ENCODE results near the gene AP2A2. TPM values are rescaled to one million over a fixed set of nuclear protein-coding genes. Genes with fewer than 3 reads are reported as not detected.
A peak's percentile ranks its signal among the peaks of the same experiment; 100 is the strongest.

AP2A2 gene
- total RNA-seq, 4 donors from 2014 or later: 45.4 to 107 (median 76.8) TPM

DNA sequence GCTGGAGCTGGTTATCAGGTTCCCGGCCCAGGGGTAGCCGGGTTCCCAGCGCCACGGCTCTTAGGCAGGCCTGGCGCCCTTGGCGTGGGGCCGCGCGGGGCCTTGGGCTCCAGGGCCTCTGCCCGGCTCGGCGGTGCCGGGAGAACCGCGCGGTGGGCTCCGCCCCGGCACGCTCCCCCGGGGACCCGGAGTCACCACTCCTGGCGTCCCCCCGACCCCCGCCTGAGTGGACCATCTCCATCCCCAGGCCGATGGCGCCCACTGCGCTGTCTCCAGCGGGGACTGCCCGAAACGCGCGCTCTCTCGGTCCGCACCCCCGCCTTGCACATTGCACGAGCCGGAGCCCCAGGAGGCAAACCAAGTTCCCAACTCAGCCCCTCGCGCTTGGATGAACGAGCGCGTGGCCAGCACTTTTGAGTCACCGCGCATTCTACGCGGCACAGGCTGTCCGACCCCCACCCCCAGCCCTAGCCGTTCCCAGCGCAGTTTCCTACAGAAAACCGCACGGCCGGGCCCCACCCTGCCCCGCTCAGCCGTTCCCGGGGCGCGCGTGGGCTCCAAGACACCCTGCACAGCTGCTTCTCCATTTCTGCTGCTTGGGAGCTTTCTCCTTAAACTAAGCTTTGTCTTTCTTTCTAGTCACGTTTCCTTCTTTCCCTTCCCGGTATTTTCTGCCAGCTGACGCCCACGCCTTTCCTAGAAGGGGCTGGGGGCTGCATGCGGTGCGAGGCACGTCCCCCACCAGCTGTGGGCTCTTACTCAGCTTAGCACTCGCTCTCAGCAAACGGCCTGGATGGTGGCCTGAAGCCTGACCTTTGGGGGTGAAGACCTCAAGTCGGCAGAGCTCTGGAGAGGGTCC is 14.4 kb upstream of the AP2A2 start:
- WGBS: 7% methylated on average over 30 of the region's 68 CpGs
- peak overlapping the region; percentile 94 for H3K27ac ChIP-seq
- DNase-seq (ENCODE audit: low spot score in 2 of 2): peak in 1 of 2 donors; percentile 83

DNA sequence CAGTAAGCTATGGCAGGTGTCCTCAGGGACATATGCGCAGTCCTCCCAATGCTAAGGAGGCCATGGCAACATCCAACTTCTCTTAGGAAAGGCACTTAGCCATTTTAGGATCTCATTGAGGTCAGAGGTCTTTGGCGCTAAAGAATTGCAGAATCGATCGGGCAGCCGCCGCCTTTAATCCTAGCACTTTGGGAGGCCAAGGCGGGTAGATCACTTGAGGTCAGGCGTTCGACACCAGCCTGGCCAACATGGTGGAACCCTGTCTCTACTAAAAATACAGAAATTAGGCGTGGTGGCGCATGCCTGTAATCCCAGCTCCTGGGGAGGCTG is 13.8 kb upstream of the AP2A2 start:
- TF ChIP-seq POLR2AphosphoS5 (IDR thresholded peaks at IDR 0.05) (no peak), POLR2A (IDR thresholded peaks at IDR 0.05) (no peak), EP300 (IDR thresholded peaks at IDR 0.05) (no peak)
- TF ChIP-seq, protein P1, sequence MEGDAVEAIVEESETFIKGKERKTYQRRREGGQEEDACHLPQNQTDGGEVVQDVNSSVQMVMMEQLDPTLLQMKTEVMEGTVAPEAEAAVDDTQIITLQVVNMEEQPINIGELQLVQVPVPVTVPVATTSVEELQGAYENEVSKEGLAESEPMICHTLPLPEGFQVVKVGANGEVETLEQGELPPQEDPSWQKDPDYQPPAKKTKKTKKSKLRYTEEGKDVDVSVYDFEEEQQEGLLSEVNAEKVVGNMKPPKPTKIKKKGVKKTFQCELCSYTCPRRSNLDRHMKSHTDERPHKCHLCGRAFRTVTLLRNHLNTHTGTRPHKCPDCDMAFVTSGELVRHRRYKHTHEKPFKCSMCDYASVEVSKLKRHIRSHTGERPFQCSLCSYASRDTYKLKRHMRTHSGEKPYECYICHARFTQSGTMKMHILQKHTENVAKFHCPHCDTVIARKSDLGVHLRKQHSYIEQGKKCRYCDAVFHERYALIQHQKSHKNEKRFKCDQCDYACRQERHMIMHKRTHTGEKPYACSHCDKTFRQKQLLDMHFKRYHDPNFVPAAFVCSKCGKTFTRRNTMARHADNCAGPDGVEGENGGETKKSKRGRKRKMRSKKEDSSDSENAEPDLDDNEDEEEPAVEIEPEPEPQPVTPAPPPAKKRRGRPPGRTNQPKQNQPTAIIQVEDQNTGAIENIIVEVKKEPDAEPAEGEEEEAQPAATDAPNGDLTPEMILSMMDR (IDR thresholded peaks at IDR 0.05): no peak
- Histone ChIP-seq H3K27me3 (no peaks in the 10 kb centered on the region), H3K36me3 (no peaks in the 10 kb centered on the region), H3K27ac (peak overlapping the region; percentile 94), H3K4me1 (peaks cover 34% of the 10 kb centered on the region), H3K4me3 (peak overlapping the region; percentile 68), H3K9me3 (no peaks in the 10 kb centered on the region)
- no peak for DNase-seq (ENCODE audit: low spot score in 2 of 2)
- WGBS: 95% methylated on average over 11 of the region's 11 CpGs

More for the DNA sequence above, 14.4 kb upstream of the AP2A2 start:
- H3K9me3 ChIP-seq: no peaks in the 10 kb centered on the region
- no peaks in the 10 kb centered on the region for H3K27me3 ChIP-seq
- peaks cover 34% of the 10 kb centered on the region for H3K4me1 ChIP-seq
- H3K4me3 ChIP-seq: peak overlapping the region; percentile 68
- TF ChIP-seq, protein P1 (IDR thresholded peaks at IDR 0.05): no peak
- TF ChIP-seq EP300 (IDR thresholded peaks at IDR 0.05): no peak
- no peak for TF ChIP-seq POLR2AphosphoS5 (IDR thresholded peaks at IDR 0.05)
- no peak for TF ChIP-seq POLR2A (IDR thresholded peaks at IDR 0.05)
- peaks cover 2% of the 10 kb centered on the region for H3K36me3 ChIP-seq

DNA sequence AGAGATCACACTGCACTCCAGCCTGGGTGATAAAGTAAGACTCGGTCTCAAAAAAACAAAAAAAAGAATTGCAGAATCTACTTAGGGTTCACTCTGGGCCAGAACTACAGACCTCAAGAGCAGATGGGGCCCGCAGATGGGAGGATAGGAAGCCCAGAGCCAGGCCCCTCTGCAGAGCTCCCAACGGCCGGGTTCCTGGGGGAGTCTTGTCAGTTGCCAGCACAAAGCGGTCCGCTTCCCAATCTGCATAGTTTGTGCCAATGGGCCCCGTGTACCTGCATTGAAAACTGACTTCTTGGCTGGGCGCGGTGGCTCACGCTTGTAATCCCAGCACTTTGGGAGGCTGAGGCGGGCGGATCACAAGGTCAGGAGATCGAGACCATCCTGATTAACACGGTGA is 13.4 kb upstream of the AP2A2 start:
- no peak for DNase-seq (ENCODE audit: low spot score in 2 of 2)
- TF ChIP-seq, protein P1 (IDR thresholded peaks at IDR 0.05): no peak
- TF ChIP-seq EP300 (IDR thresholded peaks at IDR 0.05): no peak

DNA sequence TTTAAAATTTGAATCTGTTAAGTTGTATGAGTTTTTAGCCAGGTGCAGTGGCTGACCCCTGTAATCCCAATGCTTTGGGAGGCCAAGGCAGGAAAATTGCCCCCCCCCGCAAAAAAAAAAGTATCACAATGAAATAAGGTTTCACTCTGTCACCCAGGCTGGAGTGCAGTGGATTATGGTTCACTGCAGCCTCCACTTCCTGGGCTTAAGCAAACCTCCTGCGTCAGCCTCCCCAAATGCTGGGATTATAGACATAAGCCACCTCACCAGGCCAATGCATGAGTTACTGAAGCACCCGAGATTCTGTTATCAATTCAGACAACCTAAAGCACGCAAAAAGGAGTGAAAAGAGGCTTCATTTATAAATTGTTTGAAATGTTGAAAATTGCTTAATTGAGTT is 12.6 kb upstream of the AP2A2 start:
- Histone ChIP-seq H3K27ac (peak overlapping the region; percentile 11), H3K36me3 (no peaks in the 10 kb centered on the region), H3K4me1 (peaks cover 31% of the 10 kb centered on the region), H3K4me3 (no peak overlapping the region), H3K27me3 (no peaks in the 10 kb centered on the region), H3K9me3 (no peaks in the 10 kb centered on the region)
- TF ChIP-seq EP300 (IDR thresholded peaks at IDR 0.05) (no peak), POLR2AphosphoS5 (IDR thresholded peaks at IDR 0.05) (no peak), POLR2A (IDR thresholded peaks at IDR 0.05) (no peak)
- TF ChIP-seq, protein P1 (IDR thresholded peaks at IDR 0.05): no peak
- no peak for DNase-seq (ENCODE audit: low spot score in 2 of 2)
- WGBS: 92% methylated on average over 4 of the region's 4 CpGs

More for the DNA sequence above, 13.4 kb upstream of the AP2A2 start:
- no peaks in the 10 kb centered on the region for H3K36me3 ChIP-seq
- no peaks in the 10 kb centered on the region for H3K9me3 ChIP-seq
- H3K4me1 ChIP-seq: peaks cover 34% of the 10 kb centered on the region
- WGBS: 93% methylated on average over 12 of the region's 14 CpGs
- H3K27ac ChIP-seq: peak overlapping the region; percentile 94
- H3K4me3 ChIP-seq: no peak overlapping the region
- H3K27me3 ChIP-seq: no peaks in the 10 kb centered on the region

DNA sequence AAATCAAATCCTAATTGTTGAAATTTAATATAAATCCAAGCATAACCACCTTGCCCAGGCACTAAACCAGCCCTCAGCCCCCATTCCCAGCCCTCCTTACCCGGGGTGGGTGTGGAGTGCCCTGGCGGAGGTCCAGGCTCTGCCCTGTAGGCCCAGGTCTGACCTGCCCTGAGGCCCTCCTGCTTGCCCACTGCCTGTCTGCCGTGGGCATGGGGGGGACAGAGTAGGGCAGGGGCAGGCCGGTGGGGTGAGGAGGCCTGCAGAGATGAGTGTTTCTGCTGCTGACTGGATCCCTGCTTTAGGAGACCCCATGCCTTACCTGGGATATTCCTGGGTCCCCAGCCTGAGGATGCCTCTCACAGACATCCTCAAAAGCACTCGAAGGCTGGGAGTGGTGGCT is 11.5 kb upstream of the AP2A2 start:
- H3K36me3 ChIP-seq: no peaks in the 10 kb centered on the region
- peak overlapping the region; percentile 47 for H3K27ac ChIP-seq
- TF ChIP-seq POLR2A (IDR thresholded peaks at IDR 0.05) (no peak), POLR2AphosphoS5 (IDR thresholded peaks at IDR 0.05) (no peak)
- WGBS: 70% methylated on average over 4 of the region's 5 CpGs
- H3K27me3 ChIP-seq: no peaks in the 10 kb centered on the region
- peak overlapping the region; percentile 12 for H3K4me3 ChIP-seq
- no peaks in the 10 kb centered on the region for H3K9me3 ChIP-seq
- H3K4me1 ChIP-seq: peaks cover 23% of the 10 kb centered on the region
- no peak for DNase-seq (ENCODE audit: low spot score in 2 of 2)
